ENCODE results near the gene GATD1.

GRCh38 chr11:745428-745827, 31.9 kb downstream of the GATD1 start:
- no peak for TF ChIP-seq CTCF (IDR thresholded peaks at IDR 0.05; ENCODE audit: low read depth, low read length)
- TF ChIP-seq EZH2phosphoT487 (IDR thresholded peaks at IDR 0.05; ENCODE audit: low read depth) = no peak
